Activated T-cell treated with anti-CD3 and anti-CD28 coated beads, Interleukin-2, amount 50 U/mL, for 4 hours (primary cell): Measurements from ENCODE around the gene NDUFA8. TPM values are rescaled to one million over a fixed set of nuclear protein-coding genes. Genes with fewer than 3 reads are reported as not detected.

Experiments
- ATAC-seq, 2 donors: fragments of 200-7000 bp; cut with Tn5 transposase; one replicate each; pipeline ENCODE4 v1.10.0; 2021
- DNase-seq: peaks from one replicate; pipeline ENCODE4 v3.0.0-alpha.2; 2020
- H3K27me3 Mint-ChIP-seq: one replicate; pipeline ENCODE4 v1.8.0; 2021; ENCODE audit warnings: low read depth, mixed read lengths
- H3K36me3 Mint-ChIP-seq: one replicate; pipeline ENCODE4 v1.8.0; 2022; ENCODE audit warnings: mixed read lengths; ENCODE audit not compliant: insufficient read depth
- H3K4me1 Mint-ChIP-seq: one replicate; pipeline ENCODE4 v1.8.0; 2021; ENCODE audit warnings: low read depth, mixed read lengths
- H3K4me3 Mint-ChIP-seq: one replicate; pipeline ENCODE4 v1.8.0; 2021; ENCODE audit warnings: mild to moderate bottlenecking, moderate library complexity, mixed read lengths
- H3K9me3 Mint-ChIP-seq: one replicate; pipeline ENCODE4 v1.8.0; 2021; ENCODE audit warnings: mixed read lengths
- total RNA-seq, 3 donors: library from RNA; stranded (reverse); gene quantifications; one replicate each; pipeline ENCODE4 v1.2.1, GENCODE V29; 2021

The NDUFA8 gene
- 10 to 100 TPM; 47.3 to 52.9 (median 50.3) TPM for total RNA-seq

- peaks cover 32% of the 10 kb centered on the region for H3K4me1 Mint-ChIP-seq
Observed at GRCh38 chr9:122159026-122159924, at the start of gene NDUFA8, which contains the start of gene MORN5. Gene NDUFA8, minus strand, starts transcription at chr9:122159779. Its CDS starts 102 bp downstream, at chr9:122159677. Gene MORN5, plus strand, starts transcription at chr9:122159908. Its CDS starts 65 bp downstream, at chr9:122159973.

DNA sequence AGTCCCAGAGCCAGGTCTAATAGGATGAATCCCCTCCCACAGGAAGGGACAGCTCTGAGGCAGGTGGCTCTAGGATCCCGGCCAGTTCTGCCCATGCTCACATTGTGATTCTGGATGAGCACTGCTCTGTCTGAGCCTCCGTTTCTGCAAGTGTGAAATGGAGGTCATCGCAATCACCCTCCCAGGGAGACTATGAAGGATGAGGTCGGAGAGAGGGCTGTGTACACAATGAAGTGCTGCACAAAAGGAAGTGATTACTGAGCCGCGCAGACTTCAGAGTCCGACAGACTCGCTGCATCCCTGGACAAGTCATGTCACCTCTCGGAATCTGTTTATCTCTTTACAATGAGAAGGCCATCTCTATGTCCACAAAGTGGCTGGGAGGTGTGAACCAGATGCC is 47.5 kb upstream of the NDUFA8 start:
- no peaks in the 10 kb centered on the region for H3K4me1 Mint-ChIP-seq
- H3K27me3 Mint-ChIP-seq = peaks cover 37% of the 10 kb centered on the region

More at GRCh38 chr9:122159026-122159924, at the start of gene NDUFA8, which contains the start of gene MORN5:
- Mint-ChIP-seq H3K36me3 (peaks cover 7% of the 10 kb centered on the region), H3K9me3 (peaks cover 7% of the 10 kb centered on the region), H3K27me3 (peaks cover 17% of the 10 kb centered on the region), H3K4me3 (peak within 1 kb of the TSS; percentile 97)
- ATAC-seq (peak; percentile 97), DNase-seq (peak; percentile 95)

GRCh38 chr9:122206118-122207046 is 46.8 kb upstream of the NDUFA8 start:
- Mint-ChIP-seq H3K27me3 (peaks cover 30% of the 10 kb centered on the region), H3K36me3 (no peaks in the 10 kb centered on the region), H3K4me3 (no peak overlapping the region), H3K4me1 (no peaks in the 10 kb centered on the region), H3K9me3 (no peaks in the 10 kb centered on the region)
- no peak for ATAC-seq
- DNase-seq = no peak

More for the DNA sequence above, 47.5 kb upstream of the NDUFA8 start:
- Mint-ChIP-seq H3K9me3 (no peaks in the 10 kb centered on the region), H3K36me3 (no peaks in the 10 kb centered on the region), H3K4me3 (no peak overlapping the region)
- no peak for ATAC-seq
- no peak for DNase-seq

GRCh38 chr9:122205176-122205575 is 45.6 kb upstream of the NDUFA8 start:
- DNase-seq (no peak), ATAC-seq (no peak)
- Mint-ChIP-seq H3K27me3 (peaks cover 17% of the 10 kb centered on the region), H3K9me3 (no peaks in the 10 kb centered on the region), H3K4me3 (no peak overlapping the region), H3K4me1 (no peaks in the 10 kb centered on the region), H3K36me3 (no peaks in the 10 kb centered on the region)

GRCh38 chr9:122204491-122204890 is 44.9 kb upstream of the NDUFA8 start:
- no peaks in the 10 kb centered on the region for H3K4me1 Mint-ChIP-seq
- no peak overlapping the region for H3K4me3 Mint-ChIP-seq
- DNase-seq = no peak
- no peaks in the 10 kb centered on the region for H3K36me3 Mint-ChIP-seq
- no peak for ATAC-seq
- H3K27me3 Mint-ChIP-seq = peaks cover 15% of the 10 kb centered on the region
- H3K9me3 Mint-ChIP-seq = no peaks in the 10 kb centered on the region

DNA sequence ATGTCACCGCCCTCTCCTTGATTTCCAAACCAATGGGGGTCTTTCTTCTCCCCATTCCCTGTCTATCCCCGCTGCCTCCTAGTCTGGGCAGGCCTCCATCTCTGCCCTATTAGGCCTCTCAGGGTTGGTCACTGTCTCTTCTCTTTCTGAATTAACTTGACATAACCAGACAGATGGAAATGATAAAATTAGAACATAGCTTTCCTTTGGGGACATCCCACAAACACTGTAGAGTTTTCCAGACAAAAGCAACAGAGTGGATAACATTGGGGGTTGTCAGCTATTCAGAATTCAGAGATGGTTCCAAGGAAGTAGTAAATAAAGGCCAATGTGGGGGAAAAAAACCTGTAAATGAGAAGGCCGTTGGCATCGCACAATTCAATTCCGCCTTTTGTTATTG is 44.5 kb upstream of the NDUFA8 start:
- H3K27me3 Mint-ChIP-seq = peaks cover 15% of the 10 kb centered on the region

DNA sequence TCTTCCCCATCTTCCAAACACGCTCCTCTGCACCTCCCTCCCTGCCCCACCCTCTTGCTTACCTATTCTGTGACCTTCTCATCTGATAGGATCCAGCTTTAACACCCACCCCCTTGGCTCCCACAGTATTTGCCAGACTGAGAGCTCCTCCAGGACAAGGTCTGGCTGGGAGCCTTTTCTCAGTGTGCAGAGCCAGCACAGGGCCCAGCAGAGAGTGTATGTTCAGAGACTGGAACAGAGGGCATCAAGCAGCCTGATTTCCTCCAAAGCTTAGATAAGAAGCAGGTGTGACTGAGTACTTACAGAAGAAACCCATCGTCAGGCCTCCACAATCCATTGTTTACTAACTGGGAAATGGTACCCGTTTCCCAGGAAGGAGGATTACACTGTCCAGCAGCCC is 42.5 kb upstream of the NDUFA8 start:
- no peaks in the 10 kb centered on the region for H3K4me1 Mint-ChIP-seq
- no peaks in the 10 kb centered on the region for H3K36me3 Mint-ChIP-seq
- no peak overlapping the region for H3K4me3 Mint-ChIP-seq
- no peak for ATAC-seq
- no peak for DNase-seq
- no peaks in the 10 kb centered on the region for H3K9me3 Mint-ChIP-seq
- peaks cover 5% of the 10 kb centered on the region for H3K27me3 Mint-ChIP-seq

More for the DNA sequence above, 44.5 kb upstream of the NDUFA8 start:
- Mint-ChIP-seq H3K4me1 (no peaks in the 10 kb centered on the region), H3K36me3 (no peaks in the 10 kb centered on the region), H3K4me3 (no peak overlapping the region), H3K9me3 (no peaks in the 10 kb centered on the region)
- no peak for DNase-seq
- no peak for ATAC-seq

DNA sequence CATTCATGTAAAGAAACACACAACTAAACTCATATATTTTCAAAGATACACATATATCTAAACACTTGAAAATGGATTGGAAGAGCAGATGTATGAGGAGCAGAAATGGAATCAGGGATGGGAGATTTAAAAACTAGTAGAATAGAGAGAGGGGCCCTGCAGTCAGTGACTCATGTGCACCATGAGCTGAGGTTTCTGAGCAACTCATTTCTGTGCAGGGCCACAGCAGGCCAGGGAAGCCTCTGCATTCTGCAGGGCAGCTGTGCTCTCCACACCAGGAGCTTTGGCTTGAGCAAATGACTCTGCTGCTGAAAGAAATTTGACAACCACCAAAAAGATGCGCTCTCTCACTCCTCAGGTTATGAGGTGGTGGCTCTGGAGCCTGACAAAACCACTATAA is 42.1 kb upstream of the NDUFA8 start:
- H3K9me3 Mint-ChIP-seq = no peaks in the 10 kb centered on the region
- H3K4me1 Mint-ChIP-seq = no peaks in the 10 kb centered on the region
- H3K36me3 Mint-ChIP-seq = no peaks in the 10 kb centered on the region
- no peak for ATAC-seq
- peaks cover 3% of the 10 kb centered on the region for H3K27me3 Mint-ChIP-seq
- DNase-seq = no peak
- H3K4me3 Mint-ChIP-seq = no peak overlapping the region

DNA sequence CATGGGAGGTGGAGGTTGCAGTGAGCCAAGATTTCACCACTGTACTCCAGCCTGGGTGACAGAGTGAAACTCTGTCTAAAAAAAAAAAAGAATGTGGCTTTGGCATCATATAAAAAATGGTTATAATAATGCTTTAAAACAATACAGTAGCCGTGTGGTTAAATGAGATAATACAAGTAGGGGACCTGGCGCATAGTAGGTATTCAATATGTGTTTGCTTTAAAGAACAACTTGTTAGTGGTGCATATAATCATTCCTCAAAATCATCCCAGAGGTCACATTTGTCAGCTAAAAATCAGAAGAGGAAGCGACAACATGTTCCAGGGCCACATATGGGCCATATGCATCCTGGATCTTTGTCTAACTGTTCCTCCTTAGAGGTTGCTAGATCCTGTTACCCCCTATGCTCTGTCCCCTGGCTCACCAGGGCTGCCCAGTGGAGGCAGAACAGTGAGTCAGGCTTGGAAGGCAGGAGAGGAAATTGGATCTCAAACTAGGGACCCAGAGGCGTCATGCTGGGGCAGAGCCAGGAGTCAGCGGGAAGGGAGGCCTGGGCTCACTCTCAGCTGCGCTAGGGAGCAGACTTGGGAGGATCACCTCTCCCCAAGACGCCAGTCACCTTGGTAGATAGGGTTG is 41.5 kb upstream of the NDUFA8 start:
- ATAC-seq = no peak
- Mint-ChIP-seq H3K9me3 (no peaks in the 10 kb centered on the region), H3K4me3 (no peak overlapping the region), H3K36me3 (no peaks in the 10 kb centered on the region), H3K27me3 (peaks cover 2% of the 10 kb centered on the region), H3K4me1 (no peaks in the 10 kb centered on the region)
- DNase-seq = no peak

DNA sequence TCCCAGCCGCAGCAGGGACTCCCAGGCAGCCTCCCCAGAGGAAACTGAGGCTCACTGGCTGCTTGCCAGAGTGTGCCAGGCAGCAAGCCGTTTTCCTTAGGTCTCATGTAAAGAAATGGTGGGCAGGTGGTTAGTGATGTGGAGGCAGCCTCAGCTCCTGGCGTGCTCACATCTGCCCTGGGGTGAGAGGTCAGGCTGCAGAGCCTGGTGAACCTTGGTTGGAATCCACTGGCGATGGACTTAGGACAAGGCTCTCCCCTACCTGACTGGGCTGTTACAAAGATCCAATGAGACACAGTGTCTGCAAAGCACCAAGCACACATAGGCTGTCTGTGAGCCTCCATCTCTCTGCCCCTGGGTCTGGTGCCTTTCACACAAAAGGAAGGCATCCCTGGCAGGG is 38.3 kb upstream of the NDUFA8 start:
- Mint-ChIP-seq H3K27me3 (peaks cover 2% of the 10 kb centered on the region), H3K4me3 (no peak overlapping the region), H3K9me3 (no peaks in the 10 kb centered on the region), H3K4me1 (no peaks in the 10 kb centered on the region), H3K36me3 (no peaks in the 10 kb centered on the region)
- ATAC-seq = no peak
- DNase-seq = no peak

GRCh38 chr9:122197426-122197825 is 37.8 kb upstream of the NDUFA8 start:
- no peaks in the 10 kb centered on the region for H3K9me3 Mint-ChIP-seq
- H3K36me3 Mint-ChIP-seq = no peaks in the 10 kb centered on the region
- H3K27me3 Mint-ChIP-seq = peaks cover 2% of the 10 kb centered on the region
- H3K4me3 Mint-ChIP-seq = no peak overlapping the region
- H3K4me1 Mint-ChIP-seq = no peaks in the 10 kb centered on the region
- ATAC-seq = no peak
- DNase-seq = no peak

- Mint-ChIP-seq H3K9me3 (no peaks in the 10 kb centered on the region), H3K27me3 (peaks cover 2% of the 10 kb centered on the region), H3K4me1 (no peaks in the 10 kb centered on the region), H3K4me3 (no peak overlapping the region), H3K36me3 (no peaks in the 10 kb centered on the region)
- DNase-seq (no peak), ATAC-seq (no peak)
Observed at GRCh38 chr9:122195875-122196274, 36.3 kb upstream of the NDUFA8 start.

GRCh38 chr9:122193651-122194050 is 34.1 kb upstream of the NDUFA8 start:
- no peak overlapping the region for H3K4me3 Mint-ChIP-seq
- peaks cover 2% of the 10 kb centered on the region for H3K27me3 Mint-ChIP-seq
- no peak for ATAC-seq
- H3K36me3 Mint-ChIP-seq = no peaks in the 10 kb centered on the region
- no peaks in the 10 kb centered on the region for H3K9me3 Mint-ChIP-seq
- no peak for DNase-seq
- H3K4me1 Mint-ChIP-seq = no peaks in the 10 kb centered on the region
